ENCODE data around the gene PITX3.

PITX3 gene

GRCh38 chr10:102279104-102279503, 37.8 kb upstream of the PITX3 start:
- H3K27me3 ChIP-seq (ENCODE audit: control insufficient read depth, insufficient read depth, low read length) = no peaks in the 10 kb centered on the region
- H3K36me3 ChIP-seq (ENCODE audit: control insufficient read depth, low read depth, low read length) = no peaks in the 10 kb centered on the region
- no peak overlapping the region for H3K4me3 ChIP-seq (ENCODE audit: low read length)
- H3K27ac ChIP-seq (ENCODE audit: low read length) = no peak overlapping the region
- H3K4me1 ChIP-seq (ENCODE audit: control insufficient read depth, low read depth, low read length) = no peaks in the 10 kb centered on the region
- no peaks in the 10 kb centered on the region for H3K9me3 ChIP-seq (ENCODE audit: control insufficient read depth, low read depth, low read length)
- no peak overlapping the region for H3K9ac ChIP-seq (ENCODE audit: low read length)

- no peak overlapping the region for H3K9ac ChIP-seq (ENCODE audit: low read length)
- H3K36me3 ChIP-seq (ENCODE audit: control insufficient read depth, low read depth, low read length) = no peaks in the 10 kb centered on the region
- no peaks in the 10 kb centered on the region for H3K9me3 ChIP-seq (ENCODE audit: control insufficient read depth, low read depth, low read length)
- no peaks in the 10 kb centered on the region for H3K27me3 ChIP-seq (ENCODE audit: control insufficient read depth, insufficient read depth, low read length)
- H3K27ac ChIP-seq (ENCODE audit: low read length) = no peak overlapping the region
- no peaks in the 10 kb centered on the region for H3K4me1 ChIP-seq (ENCODE audit: control insufficient read depth, low read depth, low read length)
- H3K4me3 ChIP-seq (ENCODE audit: low read length) = no peak overlapping the region
Measured at GRCh38 chr10:102275343-102275742, 34.0 kb upstream of the PITX3 start.

- no peaks in the 10 kb centered on the region for H3K36me3 ChIP-seq (ENCODE audit: control insufficient read depth, low read depth, low read length)
- H3K9ac ChIP-seq (ENCODE audit: low read length) = no peak overlapping the region
- no peaks in the 10 kb centered on the region for H3K9me3 ChIP-seq (ENCODE audit: control insufficient read depth, low read depth, low read length)
Measured at GRCh38 chr10:102274062-102274461, 32.8 kb upstream of the PITX3 start.

GRCh38 chr10:102269017-102269416, 27.7 kb upstream of the PITX3 start:
- no peaks in the 10 kb centered on the region for H3K4me1 ChIP-seq (ENCODE audit: control insufficient read depth, low read depth, low read length)

More at GRCh38 chr10:102274062-102274461, 32.8 kb upstream of the PITX3 start:
- H3K27ac ChIP-seq (ENCODE audit: low read length) = no peak overlapping the region
- H3K27me3 ChIP-seq (ENCODE audit: control insufficient read depth, insufficient read depth, low read length) = no peaks in the 10 kb centered on the region
- H3K4me1 ChIP-seq (ENCODE audit: control insufficient read depth, low read depth, low read length) = no peaks in the 10 kb centered on the region
- no peak overlapping the region for H3K4me3 ChIP-seq (ENCODE audit: low read length)

GRCh38 chr10:102268375-102268888, 27.1 kb upstream of the PITX3 start:
- H3K27ac ChIP-seq (ENCODE audit: low read length) = no peak overlapping the region
- no peaks in the 10 kb centered on the region for H3K27me3 ChIP-seq (ENCODE audit: control insufficient read depth, insufficient read depth, low read length)
- H3K4me3 ChIP-seq (ENCODE audit: low read length) = no peak overlapping the region
- no peak overlapping the region for H3K9ac ChIP-seq (ENCODE audit: low read length)
- H3K4me1 ChIP-seq (ENCODE audit: control insufficient read depth, low read depth, low read length) = no peaks in the 10 kb centered on the region
- H3K9me3 ChIP-seq (ENCODE audit: control insufficient read depth, low read depth, low read length) = no peaks in the 10 kb centered on the region
- H3K36me3 ChIP-seq (ENCODE audit: control insufficient read depth, low read depth, low read length) = no peaks in the 10 kb centered on the region

More at GRCh38 chr10:102269017-102269416, 27.7 kb upstream of the PITX3 start:
- Histone ChIP-seq H3K9me3 (ENCODE audit: control insufficient read depth, low read depth, low read length) (no peaks in the 10 kb centered on the region), H3K4me3 (ENCODE audit: low read length) (no peak overlapping the region), H3K36me3 (ENCODE audit: control insufficient read depth, low read depth, low read length) (no peaks in the 10 kb centered on the region), H3K9ac (ENCODE audit: low read length) (no peak overlapping the region), H3K27me3 (ENCODE audit: control insufficient read depth, insufficient read depth, low read length) (no peaks in the 10 kb centered on the region), H3K27ac (ENCODE audit: low read length) (no peak overlapping the region)

GRCh38 chr10:102267748-102268147, 26.4 kb upstream of the PITX3 start:
- Histone ChIP-seq H3K4me1 (ENCODE audit: control insufficient read depth, low read depth, low read length) (no peaks in the 10 kb centered on the region), H3K9me3 (ENCODE audit: control insufficient read depth, low read depth, low read length) (no peaks in the 10 kb centered on the region), H3K9ac (ENCODE audit: low read length) (no peak overlapping the region), H3K36me3 (ENCODE audit: control insufficient read depth, low read depth, low read length) (no peaks in the 10 kb centered on the region), H3K27me3 (ENCODE audit: control insufficient read depth, insufficient read depth, low read length) (no peaks in the 10 kb centered on the region), H3K27ac (ENCODE audit: low read length) (no peak overlapping the region), H3K4me3 (ENCODE audit: low read length) (no peak overlapping the region)

- no peaks in the 10 kb centered on the region for H3K27me3 ChIP-seq (ENCODE audit: control insufficient read depth, insufficient read depth, low read length)
- H3K27ac ChIP-seq (ENCODE audit: low read length) = no peak overlapping the region
- H3K4me1 ChIP-seq (ENCODE audit: control insufficient read depth, low read depth, low read length) = no peaks in the 10 kb centered on the region
- peaks cover 9% of the 10 kb centered on the region for H3K36me3 ChIP-seq (ENCODE audit: control insufficient read depth, low read depth, low read length)
- no peak overlapping the region for H3K4me3 ChIP-seq (ENCODE audit: low read length)
- no peak overlapping the region for H3K9ac ChIP-seq (ENCODE audit: low read length)
- H3K9me3 ChIP-seq (ENCODE audit: control insufficient read depth, low read depth, low read length) = no peaks in the 10 kb centered on the region
Measured at GRCh38 chr10:102266670-102267069, 25.4 kb upstream of the PITX3 start.

- no peak overlapping the region for H3K9ac ChIP-seq (ENCODE audit: low read length)
- no peaks in the 10 kb centered on the region for H3K27me3 ChIP-seq (ENCODE audit: control insufficient read depth, insufficient read depth, low read length)
- H3K27ac ChIP-seq (ENCODE audit: low read length) = no peak overlapping the region
- H3K4me1 ChIP-seq (ENCODE audit: control insufficient read depth, low read depth, low read length) = no peaks in the 10 kb centered on the region
- no peaks in the 10 kb centered on the region for H3K9me3 ChIP-seq (ENCODE audit: control insufficient read depth, low read depth, low read length)
- H3K36me3 ChIP-seq (ENCODE audit: control insufficient read depth, low read depth, low read length) = peaks cover 18% of the 10 kb centered on the region
- H3K4me3 ChIP-seq (ENCODE audit: low read length) = no peak overlapping the region
Measured at GRCh38 chr10:102264371-102264770, 23.1 kb upstream of the PITX3 start.

- Histone ChIP-seq H3K36me3 (ENCODE audit: control insufficient read depth, low read depth, low read length) (peaks cover 18% of the 10 kb centered on the region), H3K9ac (ENCODE audit: low read length) (no peak overlapping the region)
Measured at GRCh38 chr10:102262744-102263370, 21.5 kb upstream of the PITX3 start.

GRCh38 chr10:102261842-102262241, 20.5 kb upstream of the PITX3 start:
- no peak overlapping the region for H3K4me3 ChIP-seq (ENCODE audit: low read length)
- no peak overlapping the region for H3K9ac ChIP-seq (ENCODE audit: low read length)
- H3K9me3 ChIP-seq (ENCODE audit: control insufficient read depth, low read depth, low read length) = no peaks in the 10 kb centered on the region
- H3K36me3 ChIP-seq (ENCODE audit: control insufficient read depth, low read depth, low read length) = peaks cover 18% of the 10 kb centered on the region
- H3K4me1 ChIP-seq (ENCODE audit: control insufficient read depth, low read depth, low read length) = no peaks in the 10 kb centered on the region
- no peak overlapping the region for H3K27ac ChIP-seq (ENCODE audit: low read length)
- no peaks in the 10 kb centered on the region for H3K27me3 ChIP-seq (ENCODE audit: control insufficient read depth, insufficient read depth, low read length)

More at GRCh38 chr10:102262744-102263370, 21.5 kb upstream of the PITX3 start:
- H3K9me3 ChIP-seq (ENCODE audit: control insufficient read depth, low read depth, low read length) = no peaks in the 10 kb centered on the region
- no peaks in the 10 kb centered on the region for H3K4me1 ChIP-seq (ENCODE audit: control insufficient read depth, low read depth, low read length)
- H3K27me3 ChIP-seq (ENCODE audit: control insufficient read depth, insufficient read depth, low read length) = no peaks in the 10 kb centered on the region
- H3K4me3 ChIP-seq (ENCODE audit: low read length) = no peak overlapping the region
- H3K27ac ChIP-seq (ENCODE audit: low read length) = no peak overlapping the region

GRCh38 chr10:102261196-102261595, 19.9 kb upstream of the PITX3 start:
- Histone ChIP-seq H3K4me1 (ENCODE audit: control insufficient read depth, low read depth, low read length) (no peaks in the 10 kb centered on the region), H3K4me3 (ENCODE audit: low read length) (no peak overlapping the region), H3K27me3 (ENCODE audit: control insufficient read depth, insufficient read depth, low read length) (no peaks in the 10 kb centered on the region), H3K9me3 (ENCODE audit: control insufficient read depth, low read depth, low read length) (no peaks in the 10 kb centered on the region), H3K36me3 (ENCODE audit: control insufficient read depth, low read depth, low read length) (peaks cover 18% of the 10 kb centered on the region), H3K9ac (ENCODE audit: low read length) (no peak overlapping the region), H3K27ac (ENCODE audit: low read length) (no peak overlapping the region)

- Histone ChIP-seq H3K27ac (ENCODE audit: low read length) (no peak overlapping the region), H3K4me1 (ENCODE audit: control insufficient read depth, low read depth, low read length) (no peaks in the 10 kb centered on the region), H3K9ac (ENCODE audit: low read length) (no peak overlapping the region), H3K4me3 (ENCODE audit: low read length) (no peak overlapping the region), H3K9me3 (ENCODE audit: control insufficient read depth, low read depth, low read length) (no peaks in the 10 kb centered on the region), H3K36me3 (ENCODE audit: control insufficient read depth, low read depth, low read length) (peaks cover 6% of the 10 kb centered on the region), H3K27me3 (ENCODE audit: control insufficient read depth, insufficient read depth, low read length) (no peaks in the 10 kb centered on the region)
Measured at GRCh38 chr10:102255404-102255803, 14.1 kb upstream of the PITX3 start.

Data from iPS-18a (cell line).